ENCODE measurements around the gene PRAMEF5.
"Not testable (repeated sequence)": the region's sequence is repeated elsewhere in the genome, so short reads cannot be mapped to it uniquely, and the experiment has no call there.

The PRAMEF5 gene

DNA sequence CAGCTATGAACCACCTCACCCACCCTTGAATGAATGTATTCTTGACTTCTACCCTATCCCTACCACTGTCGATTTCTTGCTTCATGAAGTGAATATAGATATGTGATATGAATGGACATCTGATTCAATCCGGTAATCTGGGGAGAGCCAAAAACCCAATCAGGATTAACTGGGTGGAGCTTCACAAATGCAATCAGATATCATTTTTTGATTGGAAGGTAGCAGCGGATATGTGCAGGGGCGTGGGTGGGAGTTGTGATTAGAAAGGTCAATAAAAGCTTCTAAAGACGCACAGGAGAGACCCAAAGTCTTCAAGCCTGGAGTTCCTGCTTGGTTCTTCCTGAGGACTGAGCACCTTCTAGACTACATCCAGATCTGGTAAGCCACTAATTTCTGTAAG, at the start of gene PRAMEF5:
TSS of gene PRAMEF5 (plus strand) at position 301 of the 400 bp plus-strand sequence. CDS start 5,071 bp downstream, outside the sequence.
- not testable (repeated sequence) for DNase-seq (ENCODE audit: low read depth, low spot score); H3K4me3 ChIP-seq (ENCODE audit: low read length); H3K9me3 ChIP-seq (ENCODE audit: control insufficient read depth, insufficient read depth, low read length); H3K4me1 ChIP-seq (ENCODE audit: control insufficient read depth, insufficient read depth, low read length); H3K27ac ChIP-seq (ENCODE audit: low read length); H3K36me3 ChIP-seq (ENCODE audit: control insufficient read depth, insufficient read depth, low read length); H3K27me3 ChIP-seq (ENCODE audit: control insufficient read depth, insufficient read depth, low read length)
- WGBS (ENCODE audit: insufficient coverage, insufficient read length) = no CpG with 5 or more reads among the region's 5 CpGs

DNA sequence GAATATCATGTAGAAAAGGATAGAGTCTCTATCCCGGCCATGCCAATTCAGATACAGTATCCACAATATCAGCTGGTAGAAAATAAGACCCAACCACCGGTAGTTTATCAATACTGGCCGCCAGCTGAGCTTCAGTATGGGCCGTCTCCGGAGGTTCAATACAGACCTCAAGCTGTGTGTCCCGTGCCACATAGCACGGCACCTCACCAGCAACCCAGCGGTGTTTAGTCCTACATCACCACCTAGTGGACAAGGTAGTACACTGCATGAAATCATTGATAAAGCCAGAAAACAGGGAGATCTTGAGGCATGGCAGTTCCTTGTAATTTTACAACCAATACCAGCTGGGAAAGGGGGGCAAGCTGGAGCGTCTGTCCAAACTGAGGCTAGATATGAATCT, 45.3 kb upstream of the PRAMEF5 start:
- WGBS (ENCODE audit: insufficient coverage, insufficient read length) = no CpG with 5 or more reads among the region's 9 CpGs
- not testable (repeated sequence) for H3K27ac ChIP-seq (ENCODE audit: low read length); H3K4me3 ChIP-seq (ENCODE audit: low read length); DNase-seq (ENCODE audit: low read depth, low spot score); H3K4me1 ChIP-seq (ENCODE audit: control insufficient read depth, insufficient read depth, low read length); H3K36me3 ChIP-seq (ENCODE audit: control insufficient read depth, insufficient read depth, low read length); H3K27me3 ChIP-seq (ENCODE audit: control insufficient read depth, insufficient read depth, low read length); H3K9me3 ChIP-seq (ENCODE audit: control insufficient read depth, insufficient read depth, low read length)

DNA sequence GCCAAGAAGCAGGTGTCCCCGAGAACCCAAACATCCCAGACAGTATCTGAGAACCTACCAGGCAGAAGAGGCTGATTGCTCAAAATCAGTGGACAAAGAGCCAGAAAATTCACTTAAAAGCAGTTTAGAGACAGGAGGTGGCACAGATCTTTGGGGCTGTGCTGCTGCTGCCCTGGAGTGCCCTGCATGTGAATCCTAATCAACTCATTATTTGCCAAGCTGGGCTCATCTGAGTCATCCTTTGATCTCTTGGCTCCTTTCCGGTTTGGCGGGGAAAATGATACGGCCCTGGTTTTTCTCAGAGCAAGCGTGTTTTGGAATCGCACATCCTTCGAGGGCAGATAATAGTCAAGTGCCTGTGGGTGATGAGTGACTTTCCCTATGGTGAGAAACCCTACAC, 37.4 kb upstream of the PRAMEF5 start:
- WGBS (ENCODE audit: insufficient coverage, insufficient read length) = no CpG with 5 or more reads among the region's 7 CpGs
- not testable (repeated sequence) for DNase-seq (ENCODE audit: low read depth, low spot score); H3K36me3 ChIP-seq (ENCODE audit: control insufficient read depth, insufficient read depth, low read length); H3K27me3 ChIP-seq (ENCODE audit: control insufficient read depth, insufficient read depth, low read length); H3K4me1 ChIP-seq (ENCODE audit: control insufficient read depth, insufficient read depth, low read length); H3K4me3 ChIP-seq (ENCODE audit: low read length); H3K27ac ChIP-seq (ENCODE audit: low read length); H3K9me3 ChIP-seq (ENCODE audit: control insufficient read depth, insufficient read depth, low read length)

DNA sequence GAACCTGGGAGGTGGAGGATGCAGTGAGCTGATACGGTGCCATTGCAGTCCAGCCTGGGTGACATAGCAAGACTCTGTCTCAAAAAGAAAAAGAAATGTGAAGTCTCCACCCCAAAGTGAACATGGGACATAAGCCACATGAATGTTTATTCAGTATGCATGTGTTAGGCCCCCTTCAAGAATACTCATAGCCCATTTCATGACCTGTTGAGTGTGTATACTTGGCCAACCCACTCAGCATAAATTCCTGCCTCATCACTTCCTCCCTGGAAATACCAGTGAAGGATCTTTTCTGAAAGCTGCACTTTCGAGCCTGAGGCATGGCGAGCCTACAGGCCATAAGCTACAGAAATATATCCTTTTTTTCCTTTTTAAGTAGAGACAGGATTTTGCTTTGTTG, 34.8 kb upstream of the PRAMEF5 start:
- not testable (repeated sequence) for H3K27me3 ChIP-seq (ENCODE audit: control insufficient read depth, insufficient read depth, low read length); H3K4me1 ChIP-seq (ENCODE audit: control insufficient read depth, insufficient read depth, low read length)
- no CpG with 5 or more reads among the region's 3 CpGs for WGBS (ENCODE audit: insufficient coverage, insufficient read length)

DNA sequence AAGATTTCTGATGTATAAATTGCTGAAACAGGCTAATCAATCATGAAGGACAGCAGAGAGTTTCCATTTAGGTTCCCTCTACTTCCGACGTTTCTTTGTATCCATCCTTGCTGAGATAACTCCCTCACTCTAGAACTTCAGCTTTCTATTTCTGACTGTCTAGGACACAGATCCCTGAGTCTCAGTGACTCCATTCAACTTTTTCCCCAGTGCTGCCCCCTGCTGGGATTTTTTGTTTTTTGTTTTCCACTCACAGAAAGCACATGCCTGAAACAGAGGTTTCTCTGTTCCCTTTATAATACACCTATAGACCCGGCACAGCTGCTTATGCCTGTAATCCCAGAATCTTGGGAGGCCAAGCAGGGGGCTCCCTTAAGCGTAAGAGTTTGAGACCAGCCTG, 31.2 kb upstream of the PRAMEF5 start:
- not testable (repeated sequence) for H3K4me1 ChIP-seq (ENCODE audit: control insufficient read depth, insufficient read depth, low read length); H3K4me3 ChIP-seq (ENCODE audit: low read length); H3K27ac ChIP-seq (ENCODE audit: low read length); H3K27me3 ChIP-seq (ENCODE audit: control insufficient read depth, insufficient read depth, low read length); H3K9me3 ChIP-seq (ENCODE audit: control insufficient read depth, insufficient read depth, low read length); DNase-seq (ENCODE audit: low read depth, low spot score); H3K36me3 ChIP-seq (ENCODE audit: control insufficient read depth, insufficient read depth, low read length)
- WGBS (ENCODE audit: insufficient coverage, insufficient read length) = no CpG with 5 or more reads among the region's 4 CpGs

More for the DNA sequence above, 34.8 kb upstream of the PRAMEF5 start:
- H3K9me3 ChIP-seq (ENCODE audit: control insufficient read depth, insufficient read depth, low read length); H3K4me3 ChIP-seq (ENCODE audit: low read length); H3K27ac ChIP-seq (ENCODE audit: low read length); H3K36me3 ChIP-seq (ENCODE audit: control insufficient read depth, insufficient read depth, low read length); DNase-seq (ENCODE audit: low read depth, low spot score): not testable (repeated sequence)

- H3K36me3 ChIP-seq (ENCODE audit: control insufficient read depth, insufficient read depth, low read length) = no peaks in the 10 kb centered on the region
- peaks cover 2% of the 10 kb centered on the region; the same call in 1 of the 2 replicates for H3K9me3 ChIP-seq (ENCODE audit: control insufficient read depth, insufficient read depth, low read length)
- no peak overlapping the region for H3K4me3 ChIP-seq (ENCODE audit: low read length)
- DNase-seq (ENCODE audit: low read depth, low spot score) = no peak
- WGBS (ENCODE audit: insufficient coverage, insufficient read length) = no CpG with 5 or more reads among the region's 5 CpGs
- H3K27me3 ChIP-seq (ENCODE audit: control insufficient read depth, insufficient read depth, low read length) = no peaks in the 10 kb centered on the region
- no peak overlapping the region for H3K27ac ChIP-seq (ENCODE audit: low read length)
- H3K4me1 ChIP-seq (ENCODE audit: control insufficient read depth, insufficient read depth, low read length) = no peaks in the 10 kb centered on the region
These were observed 29.4 kb upstream of the PRAMEF5 start for GRCh38 chr1:13224480-13225060.

DNA sequence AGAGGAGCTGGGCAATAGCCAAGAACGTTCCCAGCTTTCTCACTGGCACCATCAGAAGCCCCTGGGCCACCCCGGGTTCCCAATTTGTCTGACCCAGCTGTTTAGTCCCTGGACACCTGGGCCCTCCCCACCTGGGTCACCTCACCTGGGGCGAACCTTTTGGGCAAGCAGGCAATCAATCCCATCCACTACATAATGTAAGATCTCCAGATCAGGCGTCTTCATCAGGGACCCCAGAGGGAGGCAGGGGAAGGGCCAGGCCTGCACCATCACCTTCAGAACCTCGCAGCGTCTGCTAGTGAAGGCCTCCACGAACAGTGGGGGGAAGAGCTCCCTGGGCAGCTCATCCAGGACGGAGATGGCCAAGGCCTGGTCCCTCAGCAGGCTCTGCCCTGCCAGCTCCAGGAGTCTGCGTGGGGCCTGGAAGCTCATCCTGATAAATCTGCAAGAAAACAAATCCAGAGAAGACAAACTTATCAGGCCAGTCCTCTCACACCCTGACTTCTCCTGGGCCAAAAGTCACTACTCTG, 28.3 kb upstream of the PRAMEF5 start, which contains the start of gene PRAMEF18:
TSS of gene PRAMEF18 (minus strand) at position 480 of the 530 bp plus-strand sequence. CDS start at position 432, 48 bp downstream.
- not testable (repeated sequence) for H3K4me3 ChIP-seq (ENCODE audit: low read length); DNase-seq (ENCODE audit: low read depth, low spot score); H3K4me1 ChIP-seq (ENCODE audit: control insufficient read depth, insufficient read depth, low read length); H3K27ac ChIP-seq (ENCODE audit: low read length); H3K27me3 ChIP-seq (ENCODE audit: control insufficient read depth, insufficient read depth, low read length); H3K36me3 ChIP-seq (ENCODE audit: control insufficient read depth, insufficient read depth, low read length); H3K9me3 ChIP-seq (ENCODE audit: control insufficient read depth, insufficient read depth, low read length)
- WGBS (ENCODE audit: insufficient coverage, insufficient read length) = no CpG with 5 or more reads among the region's 9 CpGs

- not testable (repeated sequence) for H3K4me3 ChIP-seq (ENCODE audit: low read length); DNase-seq (ENCODE audit: low read depth, low spot score); H3K36me3 ChIP-seq (ENCODE audit: control insufficient read depth, insufficient read depth, low read length); H3K27ac ChIP-seq (ENCODE audit: low read length); H3K27me3 ChIP-seq (ENCODE audit: control insufficient read depth, insufficient read depth, low read length); H3K9me3 ChIP-seq (ENCODE audit: control insufficient read depth, insufficient read depth, low read length); H3K4me1 ChIP-seq (ENCODE audit: control insufficient read depth, insufficient read depth, low read length)
- WGBS (ENCODE audit: insufficient coverage, insufficient read length) = no CpG with 5 or more reads among the region's 8 CpGs
These were observed 26.5 kb upstream of the PRAMEF5 start for GRCh38 chr1:13227271-13228055.

DNA sequence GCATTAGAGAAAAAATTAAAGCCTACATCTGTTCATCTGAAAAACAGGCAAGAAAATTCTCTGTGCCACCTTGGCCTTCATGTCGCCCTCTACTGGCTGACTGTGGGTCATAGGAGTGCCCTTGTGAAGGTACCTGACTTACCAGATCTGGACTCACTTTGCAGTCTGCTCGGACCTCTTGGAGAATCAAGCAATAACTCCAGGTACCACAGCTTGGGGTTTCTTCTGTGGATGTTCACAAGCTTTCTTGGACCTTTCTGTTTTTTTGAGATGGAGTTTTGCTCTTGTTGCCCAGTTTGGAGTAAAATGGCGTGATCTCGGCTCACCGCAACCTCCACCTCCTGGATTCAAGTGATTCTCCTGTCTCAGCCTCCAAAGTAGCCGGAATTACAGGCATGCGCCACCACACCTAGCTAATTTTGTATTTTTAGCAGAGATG, 25.6 kb upstream of the PRAMEF5 start:
- H3K27me3 ChIP-seq (ENCODE audit: control insufficient read depth, insufficient read depth, low read length) = no peaks in the 10 kb centered on the region
- peaks cover 3% of the 10 kb centered on the region for H3K9me3 ChIP-seq (ENCODE audit: control insufficient read depth, insufficient read depth, low read length)
- no peak for DNase-seq (ENCODE audit: low read depth, low spot score)
- no peaks in the 10 kb centered on the region for H3K4me1 ChIP-seq (ENCODE audit: control insufficient read depth, insufficient read depth, low read length)
- no CpG with 5 or more reads among the region's 7 CpGs for WGBS (ENCODE audit: insufficient coverage, insufficient read length)
- no peak overlapping the region for H3K27ac ChIP-seq (ENCODE audit: low read length)
- H3K4me3 ChIP-seq (ENCODE audit: low read length) = no peak overlapping the region
- no peaks in the 10 kb centered on the region for H3K36me3 ChIP-seq (ENCODE audit: control insufficient read depth, insufficient read depth, low read length)

- H3K4me3 ChIP-seq (ENCODE audit: low read length); H3K36me3 ChIP-seq (ENCODE audit: control insufficient read depth, insufficient read depth, low read length); DNase-seq (ENCODE audit: low read depth, low spot score); H3K27ac ChIP-seq (ENCODE audit: low read length); H3K4me1 ChIP-seq (ENCODE audit: control insufficient read depth, insufficient read depth, low read length); H3K9me3 ChIP-seq (ENCODE audit: control insufficient read depth, insufficient read depth, low read length); H3K27me3 ChIP-seq (ENCODE audit: control insufficient read depth, insufficient read depth, low read length): not testable (repeated sequence)
- WGBS (ENCODE audit: insufficient coverage, insufficient read length) = no CpG with 5 or more reads among the region's 5 CpGs
These were observed 23.9 kb upstream of the PRAMEF5 start for GRCh38 chr1:13230096-13230495.
